HG03575 (cell line): ENCODE results near the gene PCDHGB5.
A peak's percentile ranks its signal among the peaks of the same experiment; 100 is the strongest.
"Not testable (repeated sequence)": the region's sequence is repeated elsewhere in the genome, so short reads cannot be mapped to it uniquely, and the experiment has no call there.

Experiments used
- ATAC-seq: cut with Tn5 transposase; IDR thresholded peaks from one replicate; pipeline ENCODE4 v1.9.1; 2021; ENCODE audit not compliant: unreplicated experiment, insufficient number of reproducible peaks, low FRiP score; ENCODE audit errors: extremely low read depth

Gene PCDHGB5

DNA sequence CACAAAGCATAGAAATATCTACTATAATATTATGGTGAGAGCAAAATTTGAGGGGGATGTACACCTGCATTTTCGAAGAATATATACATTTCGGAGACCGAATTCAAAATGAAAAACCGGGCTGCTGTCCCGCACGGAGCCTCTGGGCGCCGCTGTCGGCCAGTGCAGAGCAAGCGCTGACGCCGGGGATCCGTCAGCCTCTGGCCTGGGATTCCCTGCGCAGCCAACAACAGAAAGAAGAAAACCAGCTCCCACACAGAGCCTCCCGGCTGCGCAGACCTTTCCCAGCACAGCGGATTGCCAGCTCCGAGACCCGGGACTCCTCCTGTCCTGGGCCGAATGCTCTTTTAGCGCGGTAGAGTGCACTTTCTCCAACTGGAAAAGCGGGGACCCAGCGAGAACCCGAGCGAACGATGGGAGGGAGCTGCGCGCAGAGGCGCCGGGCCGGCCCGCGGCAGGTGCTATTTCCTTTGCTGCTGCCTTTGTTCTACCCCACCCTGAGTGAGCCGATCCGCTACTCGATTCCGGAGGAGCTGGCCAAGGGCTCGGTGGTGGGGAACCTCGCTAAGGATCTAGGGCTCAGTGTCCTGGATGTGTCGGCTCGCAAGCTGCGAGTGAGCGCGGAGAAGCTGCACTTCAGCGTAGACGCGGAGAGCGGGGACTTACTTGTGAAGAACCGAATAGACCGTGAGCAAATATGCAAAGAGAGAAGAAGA lies 10.2 kb downstream of the PCDHGB5 start, which contains the start of gene PCDHGB6:
PCDHGB6 (plus strand) TSS at position 232 of the 716 bp plus-strand sequence; CDS start at position 414, 182 bp downstream.
- not testable (repeated sequence) for ATAC-seq

DNA sequence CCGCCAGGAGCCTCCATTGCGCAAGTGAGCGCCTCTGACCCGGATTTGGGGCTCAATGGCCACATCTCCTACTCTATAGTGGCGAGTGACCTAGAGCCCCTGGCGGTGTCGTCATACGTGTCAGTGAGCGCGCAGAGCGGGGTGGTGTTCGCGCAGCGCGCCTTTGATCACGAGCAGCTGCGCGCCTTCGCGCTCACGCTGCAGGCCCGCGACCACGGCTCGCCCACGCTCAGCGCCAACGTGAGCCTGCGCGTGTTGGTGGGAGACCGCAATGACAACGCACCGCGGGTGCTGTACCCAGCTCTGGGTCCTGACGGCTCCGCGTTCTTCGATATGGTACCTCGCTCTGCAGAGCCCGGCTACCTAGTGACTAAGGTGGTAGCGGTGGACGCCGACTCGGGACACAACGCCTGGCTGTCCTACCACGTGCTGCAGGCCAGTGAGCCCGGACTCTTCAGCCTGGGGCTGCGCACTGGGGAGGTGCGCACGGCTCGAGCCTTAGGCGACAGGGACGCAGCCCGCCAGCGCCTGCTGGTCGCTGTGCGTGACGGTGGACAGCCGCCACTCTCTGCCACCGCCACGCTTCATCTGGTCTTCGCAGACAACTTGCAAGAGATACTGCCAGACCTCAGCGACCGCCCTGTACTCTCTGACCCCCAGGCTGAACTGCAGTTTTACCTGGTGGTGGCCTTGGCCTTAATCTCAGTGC lies 12.0 kb downstream of the PCDHGB5 start:
- no peak for ATAC-seq

DNA sequence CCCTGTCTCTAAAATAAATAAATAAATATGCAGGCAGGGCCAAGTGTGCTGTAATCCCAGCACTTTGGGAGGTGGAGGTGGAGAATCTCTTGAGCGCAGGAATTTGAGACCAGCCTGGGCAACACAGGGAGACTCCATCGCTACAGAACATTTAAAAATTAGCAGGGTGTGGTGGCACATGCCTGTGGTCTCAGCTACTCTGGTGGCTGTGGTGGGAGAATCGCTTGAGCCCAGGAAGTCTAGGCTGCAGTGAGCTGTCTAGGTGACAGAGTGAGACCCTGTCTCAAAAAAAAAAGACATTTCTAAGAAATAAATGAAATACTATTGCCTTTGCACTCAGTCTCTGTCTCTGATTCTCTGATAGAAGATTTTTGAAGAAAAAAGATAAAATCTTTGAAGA lies 13.8 kb downstream of the PCDHGB5 start:
- ATAC-seq: no peak

- ATAC-seq: no peak
These were observed 15.2 kb downstream of the PCDHGB5 start, which contains the start of gene PCDHGA10 for GRCh38 chr5:141412854-141413539. PCDHGA10 (plus strand) TSS chr5:141412987; CDS start chr5:141413176, 189 bp downstream.

- no peak for ATAC-seq
These were observed 15.9 kb downstream of the PCDHGB5 start for GRCh38 chr5:141413540-141414069.

DNA sequence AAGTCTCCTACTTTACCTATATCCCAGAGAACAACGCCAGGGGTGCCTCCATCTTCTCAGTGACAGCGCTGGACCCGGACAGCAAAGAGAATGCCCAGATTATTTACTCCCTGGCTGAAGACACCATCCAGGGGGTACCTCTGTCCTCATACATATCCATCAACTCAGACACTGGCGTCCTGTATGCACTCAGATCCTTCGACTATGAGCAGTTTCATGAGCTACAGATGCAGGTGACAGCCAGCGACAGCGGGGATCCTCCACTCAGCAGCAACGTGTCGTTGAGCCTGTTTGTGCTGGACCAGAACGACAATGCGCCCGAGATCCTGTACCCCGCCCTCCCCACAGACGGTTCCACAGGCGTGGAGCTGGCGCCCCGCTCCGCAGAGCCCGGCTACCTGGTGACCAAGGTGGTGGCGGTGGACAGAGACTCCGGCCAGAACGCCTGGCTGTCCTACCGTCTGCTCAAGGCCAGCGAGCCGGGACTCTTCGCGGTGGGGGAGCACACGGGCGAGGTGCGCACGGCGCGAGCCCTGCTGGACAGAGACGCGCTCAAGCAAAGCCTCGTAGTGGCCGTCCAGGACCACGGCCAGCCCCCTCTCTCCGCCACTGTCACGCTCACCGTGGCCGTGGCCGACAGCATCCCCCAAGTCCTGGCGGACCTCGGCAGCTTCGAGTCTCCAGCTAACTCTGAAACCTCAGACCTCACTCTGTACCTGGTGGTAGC lies 17.0 kb downstream of the PCDHGB5 start:
- ATAC-seq: not testable (repeated sequence)

GRCh38 chr5:141415275-141415618 lies 17.5 kb downstream of the PCDHGB5 start:
- not testable (repeated sequence) for ATAC-seq

- not testable (repeated sequence) for ATAC-seq
These were observed 19.9 kb downstream of the PCDHGB5 start, which contains the start of gene PCDHGB7 for GRCh38 chr5:141417494-141418172. PCDHGB7 (plus strand) TSS chr5:141417677; CDS start chr5:141417860, 183 bp downstream.

DNA sequence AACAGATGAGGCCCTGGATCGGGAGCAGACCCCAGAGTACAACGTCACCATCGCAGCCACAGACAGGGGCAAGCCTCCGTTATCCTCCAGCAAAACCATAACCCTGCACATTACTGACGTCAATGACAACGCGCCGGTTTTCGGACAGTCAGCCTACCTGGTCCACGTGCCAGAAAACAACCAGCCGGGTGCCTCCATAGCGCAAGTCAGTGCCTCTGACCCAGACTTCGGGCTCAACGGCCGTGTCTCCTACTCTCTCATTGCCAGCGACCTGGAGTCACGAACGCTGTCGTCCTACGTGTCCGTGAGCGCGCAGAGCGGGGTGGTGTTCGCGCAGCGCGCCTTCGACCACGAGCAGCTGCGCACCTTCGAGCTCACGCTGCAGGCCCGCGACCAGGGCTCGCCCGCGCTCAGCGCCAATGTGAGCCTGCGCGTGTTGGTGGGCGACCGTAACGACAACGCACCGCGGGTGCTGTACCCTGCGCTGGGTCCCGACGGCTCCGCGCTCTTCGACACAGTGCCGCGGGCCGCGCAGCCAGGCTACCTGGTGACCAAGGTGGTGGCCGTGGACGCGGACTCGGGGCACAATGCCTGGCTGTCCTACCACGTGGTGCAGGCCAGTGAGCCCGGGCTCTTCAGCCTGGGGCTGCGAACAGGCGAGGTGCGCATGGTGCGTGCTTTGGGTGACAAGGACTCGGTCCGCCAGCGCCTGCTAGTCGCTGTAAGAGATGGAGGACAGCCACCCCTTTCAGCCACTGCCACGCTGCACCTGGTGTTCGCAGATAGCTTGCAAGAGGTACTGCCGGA lies 21.5 kb downstream of the PCDHGB5 start:
- no peak for ATAC-seq

DNA sequence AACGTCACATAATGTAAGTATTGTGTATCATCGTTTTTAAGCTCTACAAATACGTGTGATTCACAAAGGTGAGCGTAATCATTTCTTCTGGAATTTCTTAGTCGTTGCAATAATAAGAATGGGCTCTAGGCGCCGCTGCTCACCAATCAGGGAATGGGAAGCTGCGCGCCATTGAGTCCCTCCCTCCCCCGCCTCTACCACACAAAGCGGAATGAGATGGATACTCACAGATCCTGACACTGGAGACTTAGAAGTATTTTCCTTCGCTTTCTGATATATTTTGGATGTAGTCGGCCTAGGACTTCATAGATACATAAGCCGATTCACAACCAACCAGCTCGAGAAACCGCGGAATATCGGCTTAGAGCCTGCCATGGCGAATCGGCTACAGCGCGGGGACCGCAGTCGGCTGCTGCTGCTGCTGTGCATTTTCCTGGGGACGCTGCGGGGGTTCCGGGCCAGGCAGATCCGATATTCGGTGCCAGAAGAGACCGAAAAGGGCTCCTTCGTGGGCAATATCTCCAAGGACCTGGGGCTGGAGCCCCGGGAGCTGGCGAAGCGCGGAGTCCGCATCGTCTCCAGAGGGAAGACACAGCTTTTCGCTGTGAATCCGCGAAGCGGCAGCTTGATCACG lies 23.2 kb downstream of the PCDHGB5 start, which contains the start of gene PCDHGA11:
PCDHGA11 (plus strand) TSS at position 197 of the 634 bp plus-strand sequence; CDS start at position 374, 177 bp downstream.
- no peak for ATAC-seq

- ATAC-seq: no peak
These were observed 23.7 kb downstream of the PCDHGB5 start for GRCh38 chr5:141421489-141421855.

DNA sequence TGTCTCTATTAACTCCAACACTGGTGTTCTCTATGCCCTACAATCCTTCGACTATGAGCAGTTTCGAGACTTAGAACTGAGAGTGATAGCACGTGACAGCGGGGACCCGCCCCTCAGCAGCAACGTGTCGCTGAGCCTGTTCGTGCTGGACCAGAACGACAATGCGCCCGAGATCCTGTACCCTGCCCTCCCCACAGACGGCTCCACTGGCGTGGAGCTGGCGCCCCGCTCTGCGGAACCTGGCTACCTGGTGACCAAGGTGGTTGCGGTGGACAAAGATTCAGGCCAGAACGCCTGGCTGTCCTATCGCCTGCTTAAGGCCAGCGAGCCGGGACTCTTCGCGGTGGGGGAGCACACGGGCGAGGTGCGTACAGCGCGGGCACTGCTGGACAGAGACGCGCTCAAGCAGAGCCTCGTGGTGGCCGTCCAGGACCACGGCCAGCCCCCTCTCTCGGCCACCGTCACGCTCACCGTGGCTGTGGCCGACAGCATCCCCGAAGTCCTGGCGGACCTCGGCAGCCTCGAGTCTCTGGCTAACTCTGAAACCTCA lies 25.1 kb downstream of the PCDHGB5 start:
- no peak for ATAC-seq

DNA sequence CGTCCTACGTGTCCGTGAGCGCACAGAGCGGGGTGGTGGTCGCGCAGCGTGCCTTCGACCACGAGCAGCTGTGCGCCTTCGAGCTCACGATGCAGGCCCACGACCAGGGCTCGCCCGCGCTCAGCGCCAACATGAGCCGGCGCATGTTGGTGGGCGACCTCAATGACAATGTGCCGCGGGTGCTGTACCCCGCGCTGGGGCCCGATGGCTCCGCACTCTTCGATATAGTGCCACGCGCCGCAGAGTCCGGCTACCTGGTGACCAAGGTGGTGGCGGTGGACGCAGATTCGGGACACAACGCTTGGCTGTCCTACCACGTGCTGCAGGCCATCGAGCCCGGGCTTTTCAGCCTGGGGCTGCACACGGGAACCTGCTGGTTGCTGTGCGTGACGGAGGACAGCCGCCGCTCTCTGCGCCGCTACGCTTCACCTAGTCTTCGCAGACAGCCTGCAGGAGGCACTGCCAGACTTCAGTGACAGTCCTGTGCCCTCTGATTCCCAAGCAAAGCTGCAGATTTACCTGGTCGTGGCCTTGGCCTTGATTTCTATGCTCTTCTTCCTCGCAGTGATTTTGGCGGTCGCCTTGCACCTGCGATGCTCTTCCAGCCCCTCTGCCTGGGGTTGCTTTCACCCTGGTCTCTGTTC lies 30.2 kb downstream of the PCDHGB5 start:
- ATAC-seq: no peak

DNA sequence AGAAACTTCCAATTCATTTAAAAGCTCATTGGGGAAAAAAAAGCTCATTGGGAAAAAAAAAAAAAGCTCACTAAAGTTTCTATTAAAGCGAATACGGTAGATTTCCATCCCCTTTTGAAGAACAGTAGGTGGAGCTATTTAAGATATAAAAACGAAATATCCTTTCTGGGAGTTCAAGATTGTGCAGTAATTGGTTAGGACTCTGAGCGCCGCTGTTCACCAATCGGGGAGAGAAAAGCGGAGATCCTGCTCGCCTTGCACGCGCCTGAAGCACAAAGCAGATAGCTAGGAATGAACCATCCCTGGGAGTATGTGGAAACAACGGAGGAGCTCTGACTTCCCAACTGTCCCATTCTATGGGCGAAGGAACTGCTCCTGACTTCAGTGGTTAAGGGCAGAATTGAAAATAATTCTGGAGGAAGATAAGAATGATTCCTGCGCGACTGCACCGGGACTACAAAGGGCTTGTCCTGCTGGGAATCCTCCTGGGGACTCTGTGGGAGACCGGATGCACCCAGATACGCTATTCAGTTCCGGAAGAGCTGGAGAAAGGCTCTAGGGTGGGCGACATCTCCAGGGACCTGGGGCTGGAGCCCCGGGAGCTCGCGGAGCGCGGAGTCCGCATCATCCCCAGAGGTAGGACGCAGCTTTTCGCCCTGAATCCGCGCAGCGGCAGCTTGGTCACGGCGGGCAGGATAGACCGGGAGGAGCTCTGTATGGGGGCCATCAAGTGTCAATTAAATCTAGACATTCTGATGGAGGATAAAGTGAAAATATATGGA lies 32.8 kb downstream of the PCDHGB5 start, which contains the start of gene PCDHGA12:
PCDHGA12 (plus strand) TSS at position 176 of the 782 bp plus-strand sequence; CDS start at position 429, 253 bp downstream.
- ATAC-seq: peak; percentile 91

DNA sequence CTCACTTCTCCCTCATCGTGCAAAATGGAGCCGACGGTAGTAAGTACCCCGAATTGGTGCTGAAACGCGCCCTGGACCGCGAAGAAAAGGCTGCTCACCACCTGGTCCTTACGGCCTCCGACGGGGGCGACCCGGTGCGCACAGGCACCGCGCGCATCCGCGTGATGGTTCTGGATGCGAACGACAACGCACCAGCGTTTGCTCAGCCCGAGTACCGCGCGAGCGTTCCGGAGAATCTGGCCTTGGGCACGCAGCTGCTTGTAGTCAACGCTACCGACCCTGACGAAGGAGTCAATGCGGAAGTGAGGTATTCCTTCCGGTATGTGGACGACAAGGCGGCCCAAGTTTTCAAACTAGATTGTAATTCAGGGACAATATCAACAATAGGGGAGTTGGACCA lies 33.5 kb downstream of the PCDHGB5 start:
- no peak for ATAC-seq
